Gastroesophageal sphincter (tissue), 3 donors: ENCODE results near the gene KREMEN1.

ENCODE experiments used
- POLR2AphosphoS5 ChIP-seq: sonication (generic); formaldehyde crosslinking; IDR thresholded peaks from one replicate; pipeline ENCODE4 v1.6.1; 2017; ENCODE audit warnings: antibody characterized with exemption
- TF ChIP-seq, protein P1 (sequence below), 4 experiments: fragments of 200-600 bp in 2 of 4; fragments of 450-650 bp in 2 of 4; sonication (generic) in 1 of 4; IDR thresholded peaks; one replicate each; pipeline ENCODE4 v1.5.1; 2017 to 2019; ENCODE audit warnings: antibody characterized with exemption in 4 of 4, mild to moderate bottlenecking in 2 of 4, moderate library complexity in 2 of 4

DNA sequence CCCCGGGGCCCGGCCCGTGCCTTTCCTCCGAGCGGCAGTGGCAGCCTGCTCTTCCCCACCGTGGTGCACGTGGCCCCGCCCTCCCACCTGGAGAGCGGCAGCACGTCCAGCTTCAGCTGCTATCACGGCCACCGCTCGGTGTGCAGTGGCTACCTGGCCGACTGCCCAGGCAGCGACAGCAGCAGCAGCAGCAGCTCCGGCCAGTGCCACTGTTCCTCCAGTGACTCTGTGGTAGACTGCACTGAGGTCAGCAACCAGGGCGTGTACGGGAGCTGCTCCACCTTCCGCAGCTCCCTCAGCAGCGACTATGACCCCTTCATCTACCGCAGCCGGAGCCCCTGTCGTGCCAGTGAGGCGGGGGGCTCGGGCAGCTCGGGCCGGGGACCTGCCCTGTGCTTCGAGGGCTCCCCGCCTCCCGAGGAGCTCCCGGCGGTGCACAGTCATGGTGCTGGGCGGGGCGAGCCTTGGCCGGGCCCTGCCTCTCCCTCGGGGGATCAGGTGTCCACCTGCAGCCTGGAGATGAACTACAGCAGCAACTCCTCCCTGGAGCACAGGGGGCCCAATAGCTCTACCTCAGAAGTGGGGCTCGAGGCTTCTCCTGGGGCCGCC lies 23.1 kb upstream of the KREMEN1 start:
- TF ChIP-seq POLR2AphosphoS5: no peak
- TF ChIP-seq, protein P1, sequence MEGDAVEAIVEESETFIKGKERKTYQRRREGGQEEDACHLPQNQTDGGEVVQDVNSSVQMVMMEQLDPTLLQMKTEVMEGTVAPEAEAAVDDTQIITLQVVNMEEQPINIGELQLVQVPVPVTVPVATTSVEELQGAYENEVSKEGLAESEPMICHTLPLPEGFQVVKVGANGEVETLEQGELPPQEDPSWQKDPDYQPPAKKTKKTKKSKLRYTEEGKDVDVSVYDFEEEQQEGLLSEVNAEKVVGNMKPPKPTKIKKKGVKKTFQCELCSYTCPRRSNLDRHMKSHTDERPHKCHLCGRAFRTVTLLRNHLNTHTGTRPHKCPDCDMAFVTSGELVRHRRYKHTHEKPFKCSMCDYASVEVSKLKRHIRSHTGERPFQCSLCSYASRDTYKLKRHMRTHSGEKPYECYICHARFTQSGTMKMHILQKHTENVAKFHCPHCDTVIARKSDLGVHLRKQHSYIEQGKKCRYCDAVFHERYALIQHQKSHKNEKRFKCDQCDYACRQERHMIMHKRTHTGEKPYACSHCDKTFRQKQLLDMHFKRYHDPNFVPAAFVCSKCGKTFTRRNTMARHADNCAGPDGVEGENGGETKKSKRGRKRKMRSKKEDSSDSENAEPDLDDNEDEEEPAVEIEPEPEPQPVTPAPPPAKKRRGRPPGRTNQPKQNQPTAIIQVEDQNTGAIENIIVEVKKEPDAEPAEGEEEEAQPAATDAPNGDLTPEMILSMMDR (IDR thresholded peaks at IDR 0.05): no peak
